ENCODE data around the gene TOM1L2.
"Not testable (repeated sequence)": the region's sequence is repeated elsewhere in the genome, so short reads cannot be mapped to it uniquely, and the experiment has no call there.

The TOM1L2 gene

DNA sequence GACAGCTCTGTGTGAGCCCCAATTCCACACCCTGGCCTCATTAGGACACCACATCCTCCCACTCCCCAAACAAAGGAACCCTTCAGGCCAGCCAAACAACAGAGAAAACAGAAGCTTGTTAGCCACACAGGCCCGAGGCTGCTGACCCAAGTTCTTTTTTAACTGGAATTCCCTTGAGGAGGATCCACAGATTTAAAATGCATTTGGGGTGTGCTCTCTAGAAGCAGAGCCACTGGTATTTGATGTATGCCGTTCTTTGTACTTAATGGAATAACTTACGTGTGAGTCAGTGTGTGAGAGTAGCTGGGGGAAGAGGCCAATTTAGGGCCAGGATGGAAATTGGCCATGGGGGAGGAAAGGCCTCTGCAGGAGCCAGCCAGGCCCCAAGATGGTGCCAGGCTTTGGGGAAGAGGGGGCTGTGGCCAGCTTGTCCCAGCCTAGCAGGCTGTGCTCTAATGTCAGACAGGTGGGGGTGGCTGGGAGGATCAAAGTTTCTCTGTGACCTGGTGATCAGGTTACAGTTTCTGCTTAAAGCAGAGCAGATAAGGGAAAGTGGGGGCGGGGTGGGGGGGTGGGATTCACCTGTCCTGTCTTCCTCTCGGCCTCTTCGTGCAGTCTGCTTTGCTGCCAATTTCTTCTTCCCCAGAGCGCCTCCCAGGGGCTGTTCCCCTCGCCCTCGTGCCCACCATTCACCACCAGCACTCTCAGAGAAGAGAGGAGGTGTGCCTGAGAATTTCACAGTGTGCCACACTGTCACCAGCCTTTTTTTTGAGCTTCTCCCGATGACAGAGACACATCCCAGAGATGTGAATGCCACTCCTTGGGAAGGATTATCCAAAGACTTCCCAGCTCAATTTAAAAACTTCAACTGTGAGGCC is 50.8 kb downstream of the TOM1L2 start:
- peak; percentile 98 for DNase-seq

DNA sequence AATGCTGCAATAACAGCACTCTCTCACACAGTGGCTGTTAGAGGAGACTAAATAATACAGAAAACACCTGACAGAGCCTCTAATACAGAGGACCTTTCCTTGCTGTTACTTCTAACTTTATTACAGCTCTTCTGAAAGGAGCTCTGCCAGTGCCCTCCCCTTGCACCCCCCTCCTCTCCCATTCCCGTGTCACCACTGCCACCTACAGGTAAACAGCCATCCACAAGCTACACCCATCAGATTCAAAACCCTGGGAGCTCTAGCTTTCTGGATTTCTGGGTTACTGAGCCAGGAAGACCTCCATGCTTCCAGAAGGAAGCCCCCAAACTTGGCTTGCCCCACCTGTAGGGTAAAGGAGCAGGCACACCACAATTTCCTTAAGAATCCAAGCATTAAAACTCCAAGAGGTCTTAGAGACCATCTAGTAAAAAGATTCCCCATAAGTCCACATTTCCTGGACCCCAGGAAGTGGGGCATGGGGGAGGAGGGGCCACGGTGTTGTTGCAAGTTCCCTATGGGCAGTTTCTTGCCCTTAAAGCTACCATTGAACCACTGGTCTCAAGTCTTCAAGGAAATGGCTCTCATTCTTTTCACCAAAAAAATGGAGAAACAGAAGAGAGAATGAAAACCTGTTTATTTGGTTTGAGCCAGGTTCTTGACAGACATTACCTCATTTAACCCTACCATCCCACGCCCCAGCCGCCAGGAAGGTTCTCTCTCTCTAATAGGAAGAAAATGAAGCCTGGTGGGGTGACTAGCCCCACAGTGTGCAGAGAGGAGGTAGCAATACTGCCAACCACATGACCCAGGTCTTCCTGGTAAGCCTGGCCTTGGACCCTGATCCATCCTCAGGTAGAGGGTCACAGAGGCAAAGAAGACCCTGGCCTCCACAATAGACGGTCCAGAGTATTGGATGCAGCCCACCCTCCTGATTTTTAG is 52.8 kb downstream of the TOM1L2 start:
- DNase-seq, result peak; percentile 78

DNA sequence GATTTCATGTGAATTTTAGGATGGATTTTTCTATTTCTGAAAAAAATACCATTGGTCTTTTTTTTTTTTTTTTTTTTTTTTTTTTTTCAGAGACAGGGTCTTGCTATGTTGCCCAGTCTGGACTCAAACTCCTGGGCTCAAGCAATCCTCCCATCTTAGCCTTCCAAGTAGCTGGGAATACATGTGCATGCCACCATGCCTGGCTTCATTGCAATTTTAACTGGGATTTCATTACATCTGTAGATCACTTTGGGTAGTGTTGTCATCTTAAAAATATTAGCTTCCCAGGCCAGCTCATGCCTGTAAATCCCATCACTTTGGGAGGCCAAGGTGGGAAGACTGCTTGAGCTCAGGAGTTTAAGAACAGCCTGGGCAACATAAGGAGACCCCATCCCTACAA is 54.8 kb downstream of the TOM1L2 start:
- no peak for DNase-seq

DNA sequence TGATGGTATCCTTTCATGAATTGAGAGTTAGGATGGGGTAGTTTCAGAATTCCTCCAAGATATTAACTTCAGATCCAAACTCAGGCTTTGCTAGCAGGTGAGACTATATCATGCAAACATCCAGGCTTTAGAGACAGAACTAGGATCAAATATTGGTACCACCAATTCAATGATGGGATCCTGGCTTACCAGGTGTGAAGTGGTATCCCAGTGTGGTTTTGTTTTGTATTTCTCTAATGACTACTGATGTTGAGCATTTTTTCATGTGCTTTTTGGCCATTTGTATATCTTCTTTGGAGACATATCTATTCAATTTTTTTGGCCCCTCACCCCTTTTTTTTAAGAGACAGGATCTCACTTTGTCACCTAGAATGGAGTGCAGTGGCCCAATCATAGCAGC is 57.0 kb downstream of the TOM1L2 start:
- DNase-seq, result no peak

- peak; percentile 92 for DNase-seq
Observed at GRCh38 chr17:17913695-17914332, 58.4 kb downstream of the TOM1L2 start.

GRCh38 chr17:17912336-17912735 is 59.9 kb downstream of the TOM1L2 start:
- DNase-seq, result not testable (repeated sequence)

DNA sequence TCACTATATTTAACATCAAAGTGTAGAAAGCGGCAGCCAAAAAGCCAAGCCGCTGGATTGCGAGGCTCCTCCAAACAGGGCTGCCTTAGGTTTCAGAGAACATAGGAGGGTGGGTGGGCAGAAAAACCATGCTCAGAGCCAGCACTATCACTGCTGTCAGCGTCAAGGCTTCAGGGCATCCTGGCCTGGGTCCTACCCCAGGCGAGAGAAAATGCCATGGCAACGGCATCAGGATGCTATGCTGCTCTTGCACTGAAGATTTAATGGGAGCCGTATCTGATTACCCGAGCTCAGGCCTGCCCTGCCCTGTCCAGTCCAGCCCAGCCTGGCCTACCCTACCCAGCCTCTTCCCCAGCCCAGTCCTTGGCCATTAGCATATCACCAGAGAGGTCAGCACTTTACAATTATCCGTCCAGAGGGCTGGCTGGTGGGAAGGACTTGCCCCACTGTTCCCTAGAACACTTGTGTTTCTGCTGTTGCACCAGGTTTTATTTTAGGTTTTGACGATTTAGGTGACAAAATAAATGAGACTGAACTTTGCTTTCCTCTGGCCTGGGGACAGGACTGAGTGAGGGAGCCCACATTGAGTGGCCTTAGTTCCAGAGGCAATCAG is 61.1 kb downstream of the TOM1L2 start:
- no peak for DNase-seq

- no peak for DNase-seq
Observed at GRCh38 chr17:17910060-17910459, 62.1 kb downstream of the TOM1L2 start.

- no peak for DNase-seq
Observed at GRCh38 chr17:17909078-17909477, 63.1 kb downstream of the TOM1L2 start.

DNA sequence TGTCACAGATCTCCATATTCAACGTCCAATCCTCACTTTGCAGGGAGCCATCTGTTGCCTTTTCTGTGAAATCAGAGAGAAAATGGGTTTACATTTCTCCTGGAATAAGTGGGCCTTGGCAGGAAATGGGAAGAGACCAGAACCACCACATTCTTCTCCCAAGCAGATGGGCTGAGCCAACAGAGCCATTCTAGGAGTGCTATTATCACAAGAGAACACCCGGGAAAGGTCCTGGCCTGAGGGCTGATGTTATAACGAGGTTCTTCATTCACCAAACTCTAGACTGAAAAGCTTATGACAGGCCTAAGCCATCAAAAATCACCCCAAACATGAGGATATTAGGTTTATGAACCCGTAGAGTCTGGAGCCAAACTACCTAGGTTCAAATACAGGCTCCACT is 64.7 kb downstream of the TOM1L2 start:
- DNase-seq, result no peak

DNA sequence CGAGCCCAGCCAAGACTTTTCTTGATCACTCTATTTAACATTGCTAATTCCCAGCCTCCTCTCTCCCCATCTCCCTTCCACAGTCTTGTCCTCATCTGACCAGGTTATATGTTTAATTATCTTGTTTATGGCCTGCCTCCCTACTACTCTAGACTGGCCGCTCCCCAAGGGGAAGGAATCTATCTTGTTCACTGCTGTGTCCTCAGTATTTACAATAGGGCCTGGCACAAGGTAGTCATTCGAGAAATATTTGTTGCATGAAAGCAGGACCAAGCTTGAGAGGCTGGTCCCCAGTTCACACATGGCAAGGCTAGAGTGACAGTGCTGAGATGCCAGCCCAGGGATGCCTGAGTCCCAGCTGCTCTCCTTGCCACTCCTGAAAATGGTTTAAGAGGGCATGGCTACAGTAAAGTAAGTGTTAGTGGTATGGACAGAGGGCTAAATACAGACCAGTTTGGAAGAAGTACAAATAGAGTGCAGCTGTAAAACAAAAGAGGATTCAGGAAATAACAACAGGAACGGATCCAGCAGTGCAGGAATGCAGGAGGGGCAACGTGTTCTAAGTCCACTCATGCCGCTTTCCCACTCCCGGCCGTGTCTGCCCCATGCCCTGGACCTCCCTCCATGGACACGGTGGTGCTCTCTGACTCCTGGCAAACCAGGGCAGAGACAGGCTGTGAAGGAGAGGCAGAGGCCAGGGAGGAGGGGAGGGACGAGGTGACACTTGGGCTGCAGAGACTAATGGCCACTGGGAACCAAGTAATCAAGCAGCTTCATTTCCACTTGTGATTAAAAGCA is 65.6 kb downstream of the TOM1L2 start:
- no peak for DNase-seq

DNA sequence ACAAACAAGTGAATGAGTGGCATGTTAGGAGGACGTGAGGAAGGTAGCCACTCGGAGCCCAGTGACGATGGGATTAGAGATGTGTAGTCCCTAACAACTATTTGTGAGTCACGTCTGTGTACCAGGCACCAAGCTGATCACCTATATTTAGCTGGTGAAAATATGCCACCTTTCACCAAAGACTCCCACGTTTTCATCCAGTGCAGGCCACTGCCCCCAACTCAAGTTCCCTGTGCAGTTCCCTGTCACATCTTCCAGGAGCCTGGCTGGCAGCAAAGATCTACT is 67.2 kb downstream of the TOM1L2 start:
- no peak for DNase-seq

DNA sequence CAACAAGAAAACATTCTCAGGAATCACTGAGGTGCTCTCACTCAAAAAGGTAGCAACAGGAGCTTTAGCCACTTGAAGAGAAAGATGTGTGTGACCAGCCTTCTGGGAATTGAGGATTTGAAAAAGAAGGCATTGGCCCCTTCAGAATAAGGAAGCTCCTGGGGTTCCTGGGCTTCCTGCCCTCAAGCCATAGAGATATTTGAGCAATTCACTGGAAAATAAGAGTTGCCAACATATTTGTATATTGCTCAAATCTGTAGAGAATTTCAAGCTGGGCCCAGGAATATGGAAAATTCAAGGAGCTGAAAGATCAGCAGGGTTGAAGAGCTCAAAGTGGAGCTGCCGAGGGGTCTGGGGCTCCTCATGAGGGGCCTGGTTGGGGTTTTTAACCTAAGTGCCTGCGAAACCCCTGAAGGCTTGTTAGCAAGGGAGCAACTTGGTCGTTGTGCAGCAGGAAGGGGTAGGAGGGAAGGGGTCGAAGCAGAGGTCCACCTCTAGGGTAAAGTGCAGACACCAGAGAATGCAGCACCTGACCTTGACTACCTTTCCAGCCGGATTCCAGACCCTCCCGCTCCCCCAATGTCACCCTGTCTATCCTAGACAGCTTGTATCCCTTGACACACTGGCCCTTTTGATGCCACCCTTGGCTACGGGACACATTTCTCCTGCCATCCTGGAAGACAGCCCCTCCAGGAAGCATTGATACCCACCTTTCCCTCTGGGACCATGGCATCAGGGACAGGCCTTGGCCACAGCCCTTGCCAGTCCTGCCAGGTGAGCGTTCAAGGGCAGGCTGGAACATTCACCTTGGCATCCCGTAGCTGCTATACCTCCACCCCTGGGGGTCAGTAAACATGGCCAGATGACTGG is 67.8 kb downstream of the TOM1L2 start:
- DNase-seq, result no peak

- DNase-seq, result no peak
Observed at GRCh38 chr17:17902877-17903276, 69.3 kb downstream of the TOM1L2 start.

DNA sequence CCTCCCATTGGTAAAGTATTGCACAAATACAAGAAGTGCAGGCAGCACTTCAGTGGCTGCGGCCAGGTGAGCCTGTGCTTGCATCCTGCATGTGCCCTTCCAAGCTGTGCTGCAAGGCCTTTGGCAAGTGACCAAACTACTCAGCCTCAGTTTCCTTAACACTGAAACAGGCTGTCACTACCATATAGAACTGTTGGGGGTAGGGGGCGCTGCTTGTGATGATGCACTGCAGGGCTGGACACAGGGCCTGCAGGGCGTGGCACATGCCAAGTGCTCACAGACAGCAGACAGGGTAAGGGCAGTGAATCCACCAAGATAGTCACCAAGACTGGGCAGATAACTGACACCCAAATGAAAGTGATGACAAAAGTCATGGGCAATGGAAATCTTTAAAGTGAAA is 69.8 kb downstream of the TOM1L2 start:
- DNase-seq, result no peak

- DNase-seq, result peak; percentile 98
Observed at GRCh38 chr17:17900615-17901520, 71.3 kb downstream of the TOM1L2 start.

GRCh38 chr17:17899486-17899885 is 72.7 kb downstream of the TOM1L2 start:
- DNase-seq, result no peak

GRCh38 chr17:17898673-17899072 is 73.5 kb downstream of the TOM1L2 start:
- DNase-seq, result no peak

GRCh38 chr17:17897442-17897841 is 74.8 kb downstream of the TOM1L2 start:
- DNase-seq, result no peak

- no peak for DNase-seq
Observed at GRCh38 chr17:17896746-17897145, 75.5 kb downstream of the TOM1L2 start.
